IPS-NIHi7 (cell line): Measurements from ENCODE around the gene GPC6.

ENCODE experiments used
- DNase-seq: peaks from one replicate; pipeline ENCODE4 v3.0.0; 2012; ENCODE audit warnings: mixed read lengths; ENCODE audit errors: extremely low spot score

The GPC6 gene

DNA sequence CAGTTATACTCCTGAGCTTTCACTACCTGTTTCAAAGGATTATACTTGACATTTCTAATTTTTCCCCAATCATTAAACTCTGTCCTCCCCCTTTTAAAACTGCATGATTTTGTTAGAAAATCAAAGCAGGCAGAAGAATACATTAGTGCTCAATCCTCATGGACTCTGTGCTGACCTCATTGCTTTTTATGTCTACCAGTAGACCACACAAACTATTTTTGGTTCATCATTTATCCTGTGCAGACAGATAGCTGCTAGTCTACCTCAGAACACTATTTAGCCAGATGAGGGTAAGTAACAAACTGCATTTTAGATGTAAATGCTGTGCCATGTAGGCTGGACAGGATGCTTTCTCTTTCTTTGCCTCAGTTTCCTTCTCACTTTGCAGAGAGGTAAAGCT is 1016.9 kb downstream of the GPC6 start:
- no peak for DNase-seq

DNA sequence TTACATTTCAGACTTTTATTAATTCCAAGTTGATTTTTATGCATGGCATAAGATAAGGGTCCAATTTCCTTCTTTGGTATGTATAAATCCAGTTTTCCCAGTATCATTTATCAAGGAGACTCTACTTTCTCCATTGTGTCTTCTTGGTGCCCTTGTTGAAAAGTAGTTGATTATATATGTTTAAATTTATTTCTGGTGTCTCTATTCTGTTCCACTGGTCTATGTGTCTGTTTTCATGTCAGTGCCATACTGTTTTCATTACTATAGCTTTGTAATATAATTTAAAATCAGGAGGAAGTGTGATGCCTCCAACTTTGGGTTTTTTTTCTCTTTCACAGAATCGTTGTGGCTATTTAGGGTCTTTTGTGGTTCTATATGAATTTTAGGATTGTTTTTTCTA is 1019.9 kb downstream of the GPC6 start:
- no peak for DNase-seq

DNA sequence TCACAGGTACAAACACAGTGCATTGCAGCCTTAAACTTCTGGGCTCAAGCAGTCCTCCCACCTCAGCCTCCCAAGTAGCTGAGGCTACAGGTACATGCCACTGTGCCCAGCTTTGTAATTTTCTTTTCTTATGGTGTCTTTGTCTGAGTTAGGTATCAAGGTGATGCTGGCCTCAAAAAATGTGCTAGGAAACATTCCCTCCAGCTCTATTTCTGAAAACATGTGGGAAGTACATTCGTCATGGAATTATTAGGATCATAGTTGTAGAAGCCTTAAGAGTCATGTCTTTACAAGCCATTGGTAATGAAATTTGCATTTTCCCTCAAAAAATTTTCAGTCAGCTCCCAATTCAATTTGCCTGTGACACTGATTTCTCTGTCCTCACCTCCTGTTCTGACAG is 1021.3 kb downstream of the GPC6 start:
- DNase-seq, result no peak

DNA sequence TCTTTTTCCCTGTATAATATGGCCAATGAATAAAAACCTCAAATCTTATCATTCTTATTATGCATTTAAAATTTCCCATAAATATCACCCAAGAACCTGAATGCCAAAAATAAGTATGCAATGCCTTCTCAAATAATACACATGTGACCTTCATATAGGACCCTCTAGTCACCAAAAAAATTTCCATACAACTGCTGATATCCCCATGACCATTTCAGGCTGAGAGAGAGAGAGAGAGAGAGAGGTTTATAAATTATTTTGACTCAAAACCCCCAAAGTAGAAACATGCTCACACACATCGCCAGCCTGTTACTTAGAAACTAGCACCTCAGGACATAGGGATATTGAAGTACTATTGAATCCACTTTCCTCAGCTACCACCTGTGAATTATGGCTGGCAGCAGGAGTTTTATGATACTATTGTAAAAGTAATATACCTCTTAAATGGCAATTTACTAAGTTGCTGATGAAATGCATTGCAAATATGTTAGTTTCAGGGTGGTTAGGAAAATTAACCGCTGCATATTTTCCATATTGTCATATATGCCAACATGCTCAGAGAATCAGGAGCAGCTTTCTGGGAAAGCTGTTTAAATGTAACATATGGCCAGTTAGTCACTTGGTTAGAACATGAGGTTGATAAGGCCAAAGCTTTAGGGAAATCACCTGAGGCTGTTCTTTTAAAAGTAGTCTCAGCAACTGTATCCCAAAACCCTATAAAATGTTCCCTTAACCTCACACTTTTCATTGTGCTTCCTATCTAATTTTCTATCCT is 1022.0 kb downstream of the GPC6 start:
- DNase-seq, result no peak

DNA sequence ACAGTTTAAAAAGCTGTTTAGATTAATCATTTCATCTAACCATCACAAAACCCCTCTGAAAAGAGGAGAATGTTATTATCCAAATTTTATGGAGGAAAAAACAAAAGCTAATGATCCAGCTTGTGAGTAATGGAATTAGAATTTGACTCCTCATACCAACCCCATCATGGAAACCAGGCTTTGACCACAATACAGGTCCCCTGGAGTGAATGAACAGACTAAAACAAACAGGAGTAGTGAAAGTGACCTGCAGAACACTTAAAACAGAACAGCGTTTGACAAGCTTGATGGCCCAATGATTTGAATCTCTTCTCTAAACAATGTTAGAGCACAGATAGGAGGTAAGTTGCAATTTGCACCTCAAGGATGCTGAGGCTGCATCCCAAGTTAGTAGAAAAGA is 1022.9 kb downstream of the GPC6 start:
- DNase-seq, result peak; percentile 18

DNA sequence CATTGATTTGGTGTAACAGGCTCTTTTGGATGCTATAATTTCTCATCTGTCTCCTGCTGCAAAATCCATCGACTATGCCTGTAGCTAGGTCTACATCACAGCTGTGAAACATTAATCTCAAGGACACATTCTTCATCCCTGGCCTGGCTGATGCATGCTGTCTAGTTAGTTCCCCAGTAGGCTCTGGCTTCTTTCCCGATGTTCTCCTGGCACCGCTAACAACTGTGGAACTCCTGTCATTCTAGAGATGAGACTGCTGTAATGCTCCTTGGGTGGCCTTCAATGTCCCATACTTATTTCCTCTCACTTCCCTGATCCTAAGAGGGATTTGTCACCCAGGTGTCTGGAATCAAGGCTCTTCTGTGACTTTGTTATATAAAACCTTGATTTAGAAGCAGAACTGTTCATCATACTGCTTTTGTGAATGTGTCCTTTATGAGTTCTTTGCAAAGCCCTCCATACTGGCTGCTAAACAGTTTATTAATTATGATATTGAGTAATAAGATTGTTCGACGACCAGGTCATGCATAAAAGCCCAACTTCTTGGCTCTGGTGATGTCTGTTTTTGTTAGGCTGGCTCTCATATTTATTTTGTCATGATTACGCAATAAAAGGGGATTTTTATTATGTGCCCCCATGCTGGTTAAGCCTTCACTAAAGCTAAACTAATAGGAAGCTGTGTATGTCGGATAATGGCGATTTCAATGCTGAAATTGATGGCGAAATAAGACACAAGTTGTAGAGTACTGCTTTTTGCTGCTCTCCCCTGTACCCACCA is 1025.4 kb downstream of the GPC6 start:
- no peak for DNase-seq

DNA sequence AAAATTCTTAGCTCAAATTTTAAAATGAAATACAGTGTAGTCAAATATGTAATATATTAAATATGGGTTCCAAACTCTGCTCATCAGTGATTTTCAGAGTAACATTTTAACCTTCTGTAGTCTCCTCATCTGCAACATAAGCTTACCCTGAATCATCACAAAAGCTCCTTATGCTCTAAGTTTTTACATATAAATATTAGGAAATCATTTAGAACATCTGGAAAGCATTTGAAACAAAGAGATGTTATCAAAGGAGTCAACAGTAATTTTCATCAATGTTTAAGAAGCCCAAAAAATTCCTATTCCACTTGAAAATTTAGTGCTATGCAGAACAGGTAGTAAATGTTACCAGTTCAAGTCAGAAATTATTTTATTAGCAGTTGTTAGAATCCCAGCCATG is 1028.1 kb downstream of the GPC6 start:
- no peak for DNase-seq

DNA sequence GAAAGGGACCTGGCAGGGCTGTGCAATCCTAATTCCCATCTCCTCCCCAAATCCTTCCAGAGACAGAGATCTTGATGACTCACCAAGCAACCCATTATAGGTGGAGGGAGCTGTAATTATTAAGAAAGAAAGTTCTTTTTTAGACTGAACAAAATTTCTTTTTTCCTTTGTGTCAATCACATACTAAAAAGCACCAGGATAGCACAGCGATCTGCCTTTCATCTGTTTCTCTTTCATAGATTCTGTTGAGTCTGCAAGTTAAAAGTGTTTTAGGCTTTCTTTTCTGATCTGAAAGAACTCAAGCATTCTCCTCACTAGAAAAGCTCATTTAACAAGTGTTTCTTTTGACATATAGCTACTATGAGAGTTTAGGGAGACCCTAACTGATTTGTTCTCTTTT is 1030.1 kb downstream of the GPC6 start:
- no peak for DNase-seq

DNA sequence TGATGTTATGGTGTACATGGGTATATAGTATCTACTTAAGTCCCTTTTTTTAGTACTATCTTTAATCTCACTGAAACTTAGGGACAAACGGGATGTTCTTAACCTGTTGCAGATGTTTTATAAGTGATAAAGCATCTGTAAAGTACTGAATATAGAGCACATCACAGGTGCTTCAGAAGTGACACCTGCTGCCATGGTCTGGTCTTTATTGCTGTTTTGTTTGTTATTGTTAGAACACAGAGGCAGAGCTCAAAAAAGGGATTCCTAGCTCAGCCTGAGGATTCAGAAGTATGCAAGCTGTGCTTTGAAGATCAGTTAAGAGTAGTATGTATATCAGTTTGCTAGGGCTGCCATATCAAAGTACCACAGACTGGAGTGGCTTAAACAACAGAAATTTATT is 1033.4 kb downstream of the GPC6 start:
- no peak for DNase-seq

DNA sequence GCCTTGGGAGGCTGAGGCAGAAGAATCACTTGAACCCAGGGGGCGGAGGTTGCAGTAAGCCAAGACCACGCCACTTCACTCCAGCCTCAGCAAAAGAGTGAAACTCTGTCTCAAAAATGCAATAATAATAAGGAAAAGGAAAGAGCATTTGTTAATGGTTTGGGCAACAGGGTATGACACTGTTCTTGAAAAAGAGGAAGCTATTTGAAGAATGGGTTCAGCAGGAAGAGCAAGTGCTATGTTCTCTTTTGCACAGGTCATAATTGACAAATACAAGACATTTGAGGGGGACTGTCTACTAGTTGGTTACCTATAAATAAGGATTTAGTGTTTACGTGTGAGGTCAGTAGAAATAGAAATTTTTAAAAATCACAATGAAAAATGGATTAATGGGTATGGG is 1034.6 kb downstream of the GPC6 start:
- DNase-seq, result no peak

DNA sequence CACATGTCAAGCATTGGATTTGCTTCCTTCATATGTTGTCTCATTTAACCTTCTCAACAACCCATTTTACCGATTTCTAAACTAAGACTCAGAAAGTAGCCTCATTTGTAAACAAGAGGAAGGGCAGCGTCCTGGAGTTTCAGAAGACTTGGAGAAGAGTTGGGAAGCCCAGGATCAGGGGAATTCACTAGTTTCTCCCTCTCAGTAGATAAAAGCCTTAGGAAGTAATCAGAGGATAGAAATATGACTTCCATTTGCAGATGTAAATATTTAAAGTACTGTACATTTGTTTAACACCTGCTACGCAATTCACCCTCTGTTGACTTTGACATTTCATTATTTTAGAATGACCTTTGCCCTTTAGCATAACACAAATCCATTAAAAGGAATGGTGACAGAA is 1036.4 kb downstream of the GPC6 start:
- DNase-seq, result no peak

DNA sequence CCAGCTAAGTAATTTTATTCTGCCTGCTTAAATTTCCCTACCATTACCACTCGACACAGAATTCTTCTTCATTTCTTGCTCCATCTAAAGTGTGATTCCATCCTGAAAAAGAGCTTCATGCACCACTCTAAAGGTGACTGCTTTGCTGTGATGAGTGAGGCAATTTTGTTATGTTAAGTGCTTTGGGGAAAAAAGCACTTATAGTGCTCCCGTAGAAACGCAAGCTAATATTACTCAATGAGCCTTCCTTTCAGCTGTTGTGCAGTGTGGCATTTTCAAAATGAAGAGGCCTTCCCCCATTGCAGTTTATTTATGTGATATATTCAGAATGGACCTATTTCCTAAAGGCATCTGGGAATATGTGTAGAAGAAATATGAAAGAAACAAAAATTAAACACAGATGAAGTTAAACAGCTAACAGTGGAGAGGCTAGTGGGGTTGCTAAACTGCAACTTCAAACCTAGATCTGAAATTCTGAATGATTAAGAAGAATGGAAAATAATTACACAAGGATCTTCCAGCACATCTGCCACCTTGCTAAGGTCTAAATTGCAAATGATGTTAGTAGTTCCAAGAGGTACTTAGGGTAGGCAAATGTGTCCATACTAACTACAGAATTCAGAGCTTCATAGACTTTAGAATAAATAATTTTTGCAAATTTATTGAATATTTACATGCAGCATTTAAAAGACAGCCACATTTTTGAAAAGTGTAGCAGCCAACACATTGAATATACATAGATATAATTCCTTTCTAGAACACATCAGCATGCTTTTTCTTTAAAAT is 1041.2 kb downstream of the GPC6 start:
- no peak for DNase-seq

DNA sequence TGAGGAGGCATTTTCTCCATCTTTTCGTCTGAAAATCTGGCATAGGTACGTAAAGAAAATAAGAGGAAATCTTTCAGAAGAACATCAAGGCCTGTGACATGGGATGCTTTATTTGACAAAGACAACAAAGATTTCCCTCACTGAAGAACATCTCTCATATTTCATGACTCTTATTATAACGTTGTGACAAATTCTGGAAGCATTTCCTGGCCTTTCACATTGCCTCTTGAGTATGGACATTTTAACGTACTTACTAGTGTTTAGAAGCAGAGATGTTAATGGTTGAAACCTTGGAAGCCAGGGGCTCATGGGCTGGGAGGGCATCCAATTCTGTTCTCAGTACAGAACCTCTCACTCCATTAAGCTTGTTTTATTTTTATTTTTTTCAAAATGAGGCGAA is 1042.1 kb downstream of the GPC6 start:
- DNase-seq, result no peak

DNA sequence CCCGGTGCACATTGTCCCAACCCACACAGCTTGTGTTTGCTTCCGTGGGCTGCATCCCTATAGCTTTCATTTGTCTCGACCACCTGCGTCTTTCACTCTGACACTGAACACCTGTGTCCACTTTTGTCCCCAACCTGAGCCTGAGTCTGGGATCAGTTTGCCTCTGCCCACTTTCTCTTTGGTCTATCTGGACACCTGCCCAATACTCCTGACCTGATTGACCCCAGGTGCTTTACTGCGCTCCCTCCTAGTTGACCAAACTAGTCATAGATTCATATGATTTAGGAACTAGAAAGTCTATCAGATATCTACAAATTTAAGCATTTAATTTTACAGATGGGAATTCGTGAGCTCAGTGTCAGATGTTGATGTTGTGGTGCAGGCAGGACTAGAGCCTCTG is 1043.0 kb downstream of the GPC6 start:
- DNase-seq, result no peak

DNA sequence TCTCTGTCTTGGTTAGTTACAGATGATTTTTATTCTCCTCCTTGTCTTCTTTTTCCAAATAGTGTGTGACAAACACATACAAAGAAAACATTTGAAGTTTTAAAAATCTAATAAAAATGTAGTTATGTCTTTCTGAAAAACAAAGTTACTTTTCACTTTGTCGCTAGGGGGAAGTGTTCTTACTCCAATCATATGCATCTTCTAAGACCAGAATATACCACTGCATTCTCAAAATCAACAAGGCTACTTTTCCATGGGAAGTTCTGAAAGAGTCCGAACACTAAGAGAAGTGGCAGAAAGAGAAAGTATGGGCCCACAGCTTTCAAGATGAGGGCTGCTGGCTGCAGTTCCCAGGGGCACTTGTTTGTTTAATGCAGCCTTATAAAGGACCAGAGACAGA is 1043.9 kb downstream of the GPC6 start:
- no peak for DNase-seq

DNA sequence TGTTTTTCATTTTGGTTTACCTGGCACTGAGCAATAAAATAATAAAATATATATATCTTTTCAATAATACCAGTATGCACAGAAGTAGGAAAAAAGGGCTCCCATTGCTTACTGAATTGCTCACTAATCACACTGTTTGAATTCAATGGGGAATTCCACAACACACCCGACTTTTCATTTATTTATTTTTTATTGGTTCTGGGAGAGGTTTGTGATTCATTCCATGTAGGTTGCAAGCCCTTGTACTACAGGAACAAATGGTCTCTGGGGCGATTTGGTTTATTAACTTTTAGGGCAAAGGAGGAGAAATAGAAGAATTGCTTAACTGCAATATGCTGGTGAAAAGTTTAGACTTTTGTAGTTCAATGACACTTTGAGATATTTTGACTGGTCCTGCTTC is 1045.4 kb downstream of the GPC6 start:
- no peak for DNase-seq

DNA sequence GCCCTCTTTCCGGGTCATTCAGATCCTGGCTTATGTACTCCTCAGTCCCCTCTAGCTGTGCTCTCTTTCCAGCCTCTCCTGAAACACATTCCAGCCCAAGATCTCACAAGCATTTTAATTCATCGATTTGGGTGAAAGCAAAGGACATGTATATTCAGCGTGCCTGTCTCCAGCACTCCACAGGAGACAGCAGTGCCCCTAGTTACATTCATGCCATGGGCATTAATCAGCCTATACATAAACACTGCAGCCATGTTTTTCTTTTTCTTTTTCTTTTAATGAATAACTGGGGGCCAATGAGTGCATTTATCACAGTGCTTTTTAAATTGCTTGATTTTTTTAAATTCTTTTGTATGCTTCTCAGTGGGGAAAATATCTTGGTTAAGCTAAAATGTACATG is 1053.7 kb downstream of the GPC6 start:
- no peak for DNase-seq

DNA sequence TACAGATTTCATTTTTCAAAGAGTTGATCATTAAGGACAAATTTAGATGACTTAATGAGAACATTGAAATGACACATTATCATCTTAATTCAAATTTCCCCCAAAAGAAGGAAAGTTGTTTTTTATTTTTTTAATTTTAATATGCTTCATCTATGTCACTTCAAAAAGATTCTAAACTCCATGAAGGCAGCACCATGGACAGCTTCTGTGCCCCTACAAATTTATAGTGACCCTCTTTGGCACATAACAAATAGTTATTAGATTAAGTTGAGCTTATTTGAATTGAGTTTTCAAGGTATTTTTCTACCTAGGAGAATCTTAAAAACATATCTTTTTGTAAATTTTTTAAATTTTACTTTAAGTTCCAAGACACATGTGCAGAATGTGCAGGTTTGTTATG is 1054.2 kb downstream of the GPC6 start:
- no peak for DNase-seq

DNA sequence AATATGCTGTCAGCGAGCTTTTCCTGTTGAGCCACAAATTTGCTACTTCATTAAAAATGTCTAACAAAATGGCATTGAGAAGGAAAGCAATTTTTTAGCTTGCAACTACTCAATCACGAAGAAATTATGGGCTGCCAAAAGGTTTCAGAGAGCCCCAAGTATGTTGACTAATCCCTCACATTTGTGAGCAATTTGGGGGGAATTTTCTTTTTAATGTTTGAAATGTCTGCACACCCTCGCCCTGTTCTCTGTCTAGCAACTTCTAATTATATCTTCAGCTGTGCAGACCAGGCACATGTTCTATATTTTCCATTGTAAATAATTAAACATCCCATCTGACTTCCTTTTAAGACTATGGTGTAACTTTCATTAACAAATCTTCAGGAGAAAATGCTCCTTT is 1060.0 kb downstream of the GPC6 start:
- no peak for DNase-seq

DNA sequence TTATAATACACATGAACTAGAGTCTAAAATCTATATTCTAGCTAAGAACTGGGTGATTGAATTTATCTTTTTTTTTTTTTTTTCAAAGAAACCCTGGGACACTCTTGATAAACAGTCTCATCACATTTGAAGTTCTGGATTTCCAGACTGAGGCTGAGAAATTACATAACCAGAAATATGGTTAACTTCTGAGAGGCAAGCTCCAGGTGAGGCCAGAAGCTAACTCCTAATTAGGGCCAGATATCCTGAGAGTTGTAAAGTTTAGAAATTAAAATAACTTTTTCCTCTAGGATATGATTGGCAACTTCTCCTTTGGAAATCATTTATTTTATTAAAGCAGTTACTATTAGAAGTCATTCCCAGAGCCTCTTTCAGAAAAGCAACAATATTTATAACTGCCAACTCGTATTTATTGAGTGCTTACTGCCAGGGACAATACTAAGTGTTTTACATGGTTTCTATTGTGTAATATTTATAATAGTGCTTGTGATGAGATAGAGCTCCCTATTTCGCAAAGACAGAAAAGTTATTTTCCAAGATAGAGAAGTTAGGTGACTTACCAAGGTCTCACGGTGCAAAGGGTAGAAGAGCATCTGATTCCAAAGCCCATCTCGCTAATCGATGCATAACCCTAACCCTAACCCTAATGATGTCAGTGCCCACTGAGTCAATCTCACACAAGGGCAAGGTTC is 1065.2 kb downstream of the GPC6 start:
- no peak for DNase-seq

DNA sequence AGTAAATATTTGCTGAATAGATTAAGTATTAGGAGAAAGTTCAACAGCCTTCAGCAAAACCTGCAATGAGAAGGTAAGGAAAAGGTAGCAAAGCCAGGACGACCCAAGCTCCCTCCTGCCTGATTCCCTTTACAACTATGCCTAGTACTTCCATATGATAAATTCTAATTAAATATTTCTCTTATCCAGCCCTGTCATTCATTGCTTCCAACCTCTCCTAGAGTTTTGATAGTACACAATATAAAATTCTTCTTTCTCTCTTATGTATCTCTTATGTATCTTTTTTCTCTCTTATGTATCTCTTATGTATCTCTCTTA is 1065.7 kb downstream of the GPC6 start:
- no peak for DNase-seq

DNA sequence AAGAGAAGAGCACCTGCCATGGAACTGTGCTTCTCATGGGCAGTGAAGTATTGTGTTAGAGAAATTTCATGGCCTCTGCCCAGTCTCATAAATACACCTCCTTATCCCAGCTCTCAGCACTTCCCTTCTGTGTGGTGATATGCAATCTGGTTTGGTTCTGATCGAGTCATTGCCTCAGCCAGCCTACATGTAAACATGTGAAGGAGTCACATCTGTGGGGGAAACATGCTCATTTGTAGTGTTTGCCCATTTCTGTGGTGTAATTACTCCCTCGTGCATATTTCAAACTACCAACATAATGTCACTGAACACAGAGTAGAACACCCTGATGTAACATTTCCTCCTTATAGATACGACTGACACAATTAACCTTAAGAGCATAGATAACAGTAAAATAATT is 1069.9 kb downstream of the GPC6 start:
- DNase-seq, result no peak
